Calu3 (cell line): Measurements from ENCODE around the gene RACGAP1. TPM values are rescaled to one million over a fixed set of nuclear protein-coding genes. Genes with fewer than 3 reads are reported as not detected.

Experiments
- BruUV-seq: library from RNA; stranded (reverse); fragments of 400-500 nt; replicated peaks from 2 replicates; lab custom pipeline; 2021; lab: Mats Ljungman, UMichigan
- CTCF ChIA-PET: fragments of 300-600 bp; sonication (Branson Sonifier 250); formaldehyde crosslinking; loops from one replicate; lab custom pipeline; 2022; ENCODE audit warnings: antibody characterized with exemption; lab: Charles Lee
- DNase-seq: peaks from one replicate; pipeline ENCODE4 v3.0.0; 2022
- H3K27ac Mint-ChIP-seq: one replicate; pipeline ENCODE4 v1.8.0; 2022; ENCODE audit warnings: mixed read lengths; ENCODE audit not compliant: unreplicated experiment
- H3K27me3 Mint-ChIP-seq: one replicate; pipeline ENCODE4 v1.8.0; 2022; ENCODE audit warnings: mixed read lengths; ENCODE audit not compliant: unreplicated experiment
- H3K36me3 Mint-ChIP-seq: one replicate; pipeline ENCODE4 v1.8.0; 2022; ENCODE audit warnings: mild to moderate bottlenecking, moderate library complexity, mixed read lengths; ENCODE audit not compliant: insufficient read depth, unreplicated experiment
- H3K4me1 Mint-ChIP-seq: one replicate; pipeline ENCODE4 v1.8.0; 2022; ENCODE audit warnings: mild to moderate bottlenecking, low read depth, mixed read lengths; ENCODE audit not compliant: unreplicated experiment
- H3K4me3 Mint-ChIP-seq: one replicate; pipeline ENCODE4 v1.8.0; 2022; ENCODE audit warnings: mild to moderate bottlenecking, low read depth, moderate library complexity, mixed read lengths; ENCODE audit not compliant: unreplicated experiment
- H3K9me3 Mint-ChIP-seq: one replicate; pipeline ENCODE4 v1.8.0; 2022; ENCODE audit warnings: low read depth, mixed read lengths; ENCODE audit not compliant: unreplicated experiment
- intact Hi-C: fragments of 100-400 bp; cut with micrococcal nuclease; formaldehyde crosslinking; loops from one replicate; pipeline ENCODE4 v1.10.0; 2022; ENCODE audit not compliant: unreplicated experiment
- total RNA-seq: library from RNA; stranded (reverse); gene quantifications from 2 replicates; pipeline ENCODE4 v1.2.3, GENCODE V29; 2022
- TF ChIP-seq, protein P1 (sequence below): fragments of 200-600 bp; IDR thresholded peaks from one replicate; pipeline ENCODE4 v1.8.0; 2022; ENCODE audit warnings: antibody characterized with exemption; ENCODE audit not compliant: unreplicated experiment

The RACGAP1 gene
- total RNA-seq, 1 experiment from 2014 or later, result 62.0 TPM

DNA sequence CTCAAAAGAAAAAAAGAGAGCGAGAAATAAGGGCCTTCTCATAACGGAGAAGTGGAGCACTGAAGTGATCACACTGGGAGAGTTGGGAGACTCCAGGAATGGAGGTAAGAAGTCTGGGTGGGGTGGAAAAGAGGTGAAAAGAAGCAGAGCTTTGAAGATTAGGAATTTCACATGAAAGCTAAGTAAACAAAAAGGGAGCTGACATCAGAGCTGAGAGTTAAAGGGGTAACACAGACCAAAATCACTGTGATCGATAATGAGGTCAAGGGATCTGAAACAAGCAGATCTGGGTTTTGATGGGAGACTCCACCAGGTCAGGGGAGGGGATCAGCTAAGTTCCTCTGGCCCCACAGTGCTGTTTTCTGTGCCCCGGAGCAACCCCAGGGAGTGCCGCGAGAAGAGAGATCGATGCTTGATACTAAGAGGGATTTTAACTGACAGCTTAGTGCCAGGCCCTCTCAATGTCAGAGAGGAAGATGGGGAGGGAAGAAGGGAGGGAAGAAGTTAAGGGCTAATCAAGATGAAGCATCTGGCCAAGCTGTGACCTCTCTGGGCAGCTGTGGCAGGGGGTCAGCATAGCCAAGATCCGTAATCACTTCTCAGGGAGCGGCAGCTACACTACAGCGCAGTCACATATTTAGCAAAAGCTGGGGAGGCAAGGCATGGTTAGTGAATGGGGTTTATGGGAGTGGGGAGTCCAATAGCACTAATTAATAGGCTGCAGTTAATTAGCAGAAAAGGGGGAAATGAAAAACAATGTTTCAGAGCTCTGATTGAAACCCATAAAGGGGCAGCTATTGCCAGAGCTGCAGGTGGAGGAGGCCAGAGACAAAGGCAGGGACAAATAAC lies 44.6 kb downstream of the RACGAP1 start:
- no TSS peak for BruUV-seq
- Mint-ChIP-seq H3K4me3 (no peak overlapping the region), H3K36me3 (no peaks in the 10 kb centered on the region), H3K9me3 (no peaks in the 10 kb centered on the region), H3K27ac (no peak overlapping the region), H3K27me3 (no peaks in the 10 kb centered on the region), H3K4me1 (no peaks in the 10 kb centered on the region)
- intact Hi-C loops, result no loop called here
- CTCF ChIA-PET, result no interaction called here
- TF ChIP-seq, protein P1, sequence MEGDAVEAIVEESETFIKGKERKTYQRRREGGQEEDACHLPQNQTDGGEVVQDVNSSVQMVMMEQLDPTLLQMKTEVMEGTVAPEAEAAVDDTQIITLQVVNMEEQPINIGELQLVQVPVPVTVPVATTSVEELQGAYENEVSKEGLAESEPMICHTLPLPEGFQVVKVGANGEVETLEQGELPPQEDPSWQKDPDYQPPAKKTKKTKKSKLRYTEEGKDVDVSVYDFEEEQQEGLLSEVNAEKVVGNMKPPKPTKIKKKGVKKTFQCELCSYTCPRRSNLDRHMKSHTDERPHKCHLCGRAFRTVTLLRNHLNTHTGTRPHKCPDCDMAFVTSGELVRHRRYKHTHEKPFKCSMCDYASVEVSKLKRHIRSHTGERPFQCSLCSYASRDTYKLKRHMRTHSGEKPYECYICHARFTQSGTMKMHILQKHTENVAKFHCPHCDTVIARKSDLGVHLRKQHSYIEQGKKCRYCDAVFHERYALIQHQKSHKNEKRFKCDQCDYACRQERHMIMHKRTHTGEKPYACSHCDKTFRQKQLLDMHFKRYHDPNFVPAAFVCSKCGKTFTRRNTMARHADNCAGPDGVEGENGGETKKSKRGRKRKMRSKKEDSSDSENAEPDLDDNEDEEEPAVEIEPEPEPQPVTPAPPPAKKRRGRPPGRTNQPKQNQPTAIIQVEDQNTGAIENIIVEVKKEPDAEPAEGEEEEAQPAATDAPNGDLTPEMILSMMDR, result no peak
- DNase-seq, result no peak

DNA sequence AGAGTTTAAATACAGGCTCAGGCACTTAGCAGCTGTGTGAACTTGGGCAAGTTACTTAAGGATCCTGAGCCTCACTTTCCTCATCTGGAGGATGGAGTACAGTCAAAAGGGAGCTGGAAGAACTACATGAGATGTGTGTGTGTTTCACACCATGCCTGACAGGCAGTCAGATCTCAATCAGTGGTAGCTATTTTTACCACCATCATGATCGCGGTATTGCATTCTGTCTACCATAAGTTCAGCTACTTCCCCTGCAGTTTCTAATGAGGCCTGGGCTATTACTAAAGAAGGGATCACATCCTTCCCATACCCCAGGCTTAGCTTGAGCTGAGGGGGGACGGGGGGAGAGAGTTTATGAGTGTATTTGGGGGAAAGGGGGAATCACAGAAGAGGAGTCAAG lies 45.5 kb downstream of the RACGAP1 start:
- H3K27me3 Mint-ChIP-seq, result no peaks in the 10 kb centered on the region
- no peak overlapping the region for H3K27ac Mint-ChIP-seq
- TF ChIP-seq, protein P1, result no peak
- intact Hi-C loops, result no loop called here
- CTCF ChIA-PET, result interaction anchor here (0.7 to 0.8 kb wide), 2 partner anchors 13 to 76 kb away, joined by 3 to 5 read pairs; no protein-coding TSS in a partner anchor
- H3K36me3 Mint-ChIP-seq, result no peaks in the 10 kb centered on the region
- no peaks in the 10 kb centered on the region for H3K4me1 Mint-ChIP-seq
- BruUV-seq, result no TSS peak
- H3K9me3 Mint-ChIP-seq, result no peaks in the 10 kb centered on the region
- no peak overlapping the region for H3K4me3 Mint-ChIP-seq
- no peak for DNase-seq

DNA sequence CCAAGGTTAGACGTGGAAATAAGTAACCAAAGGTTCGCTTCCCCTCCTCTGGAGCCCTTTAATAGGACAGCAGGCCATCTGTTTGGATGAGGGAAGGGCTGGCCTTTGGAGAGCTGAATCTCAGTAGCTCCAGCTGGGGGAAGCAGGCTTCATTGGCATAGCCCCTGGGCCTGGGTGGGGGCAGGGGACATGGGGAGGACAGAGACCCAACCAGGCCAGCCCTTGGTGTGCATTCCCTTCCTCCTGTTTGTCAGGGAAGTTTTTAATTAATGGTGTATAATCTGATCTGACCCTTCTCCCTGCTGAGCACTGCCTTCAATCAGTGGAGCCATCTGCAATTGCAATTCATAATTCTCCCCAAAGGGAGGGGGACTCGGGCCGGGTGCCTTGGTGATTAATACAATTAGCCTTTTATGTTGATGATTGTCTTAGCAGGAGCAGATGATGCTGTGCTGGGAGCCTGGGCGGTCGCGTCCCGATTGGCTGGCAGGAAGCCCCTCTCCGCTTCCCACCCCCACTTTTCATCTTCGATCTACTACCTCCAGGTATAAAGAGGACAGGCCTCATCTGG lies 46.2 kb downstream of the RACGAP1 start:
- intact Hi-C loops, result no loop called here
- no peak overlapping the region for H3K27ac Mint-ChIP-seq
- H3K36me3 Mint-ChIP-seq, result no peaks in the 10 kb centered on the region
- H3K4me1 Mint-ChIP-seq, result no peaks in the 10 kb centered on the region
- DNase-seq, result no peak
- H3K9me3 Mint-ChIP-seq, result no peaks in the 10 kb centered on the region
- CTCF ChIA-PET, result interaction anchor here (0.8 kb wide), 1 partner anchor 77 kb away, joined by 3 read pairs; no protein-coding TSS in a partner anchor
- H3K27me3 Mint-ChIP-seq, result no peaks in the 10 kb centered on the region
- H3K4me3 Mint-ChIP-seq, result no peak overlapping the region
- no TSS peak for BruUV-seq
- TF ChIP-seq, protein P1, result no peak

DNA sequence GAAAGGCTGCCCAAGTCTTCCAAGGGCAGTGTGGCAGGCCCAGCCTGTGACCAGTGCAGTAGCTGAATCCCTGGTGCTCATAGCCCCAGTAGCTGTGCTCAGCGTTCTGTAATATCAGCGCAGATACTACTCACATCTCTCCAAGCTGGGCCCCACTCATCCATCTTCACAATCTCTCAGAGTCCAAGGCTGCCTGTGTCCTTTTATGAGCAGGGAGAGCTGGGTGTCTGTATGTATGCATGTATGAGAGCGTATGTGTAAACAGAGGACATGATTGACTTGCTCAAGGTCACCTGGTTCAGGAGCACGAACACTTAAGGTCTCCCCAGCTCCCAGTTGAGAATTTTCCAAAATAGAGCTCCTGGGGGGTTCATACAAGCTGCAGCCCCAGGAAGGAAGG lies 47.2 kb downstream of the RACGAP1 start:
- BruUV-seq, result no TSS peak

More for the DNA sequence above, 47.2 kb downstream of the RACGAP1 start:
- no peak overlapping the region for H3K27ac Mint-ChIP-seq
- TF ChIP-seq, protein P1, result no peak
- no peaks in the 10 kb centered on the region for H3K4me1 Mint-ChIP-seq
- H3K36me3 Mint-ChIP-seq, result no peaks in the 10 kb centered on the region
- no peak for DNase-seq
- CTCF ChIA-PET, result no interaction called here
- intact Hi-C loops, result no loop called here
- H3K9me3 Mint-ChIP-seq, result no peaks in the 10 kb centered on the region
- no peaks in the 10 kb centered on the region for H3K27me3 Mint-ChIP-seq
- H3K4me3 Mint-ChIP-seq, result no peak overlapping the region
